ENCODE results near the gene SRSF4.

The SRSF4 gene

DNA sequence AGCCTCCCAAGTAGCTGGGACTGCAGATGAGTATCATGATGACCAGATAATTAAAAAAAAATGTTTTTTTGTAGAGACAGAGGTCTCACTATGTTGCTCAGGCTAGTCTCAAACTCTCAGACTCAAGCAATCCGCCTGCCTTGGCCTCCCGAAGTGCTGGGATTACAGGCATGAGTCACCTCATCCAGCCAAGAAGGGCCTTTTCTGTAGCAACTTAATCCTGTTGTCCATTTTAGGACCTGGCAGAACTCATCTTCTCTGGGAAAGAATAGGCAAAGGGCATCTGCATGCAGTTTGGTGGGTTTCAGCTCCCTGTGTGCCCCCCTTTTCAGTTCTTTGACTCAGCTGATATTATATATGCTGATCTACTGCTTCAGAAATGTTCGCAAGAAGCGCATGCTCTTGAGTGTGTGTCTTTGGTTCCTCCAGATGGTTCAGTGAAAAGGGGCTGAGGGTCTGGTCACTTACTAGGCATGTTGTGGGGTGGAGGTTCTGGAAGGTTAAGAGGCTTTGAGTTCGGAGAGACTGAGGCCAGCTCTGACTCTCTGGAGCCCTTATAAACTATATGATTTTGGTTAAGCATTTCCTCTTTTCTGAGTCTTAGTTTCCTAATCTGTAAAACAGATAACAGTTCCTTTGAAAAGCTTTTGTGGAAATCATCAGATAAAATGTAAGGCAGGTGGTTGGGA is 19.4 kb upstream of the SRSF4 start:
- peaks cover 27 to 31% of the 10 kb centered on the region in 2 donors for H3K36me3 ChIP-seq (ENCODE audit: control insufficient read depth in 2 of 2, insufficient read depth in 2 of 2, low read length in 2 of 2)
- no peaks in the 10 kb centered on the region for H3K27me3 ChIP-seq (ENCODE audit: control insufficient read depth in 1 of 2, insufficient read depth in 2 of 2, low read length in 2 of 2)
- no peak overlapping the region for H3K4me3 ChIP-seq (ENCODE audit: low read length in 2 of 2)
- peaks cover 15% of the 10 kb centered on the region for H3K4me1 ChIP-seq (ENCODE audit: control insufficient read depth, insufficient read depth, low read length)
- H3K9me3 ChIP-seq (ENCODE audit: control insufficient read depth in 2 of 2, low read length in 2 of 2) = no peaks in the 10 kb centered on the region
- H3K9ac ChIP-seq (ENCODE audit: low read length in 2 of 2) = no peak overlapping the region
- no peak overlapping the region for H3K27ac ChIP-seq (ENCODE audit: low read length)

GRCh38 chr1:29197993-29198392 is 16.3 kb upstream of the SRSF4 start:
- Histone ChIP-seq H3K4me3 (ENCODE audit: low read length in 2 of 2) (no peak overlapping the region), H3K9me3 (ENCODE audit: control insufficient read depth in 2 of 2, low read length in 2 of 2) (no peaks in the 10 kb centered on the region), H3K36me3 (ENCODE audit: control insufficient read depth in 2 of 2, insufficient read depth in 2 of 2, low read length in 2 of 2) (peaks cover 34 to 40% of the 10 kb centered on the region in 2 donors), H3K27ac (ENCODE audit: low read length) (no peak overlapping the region), H3K27me3 (ENCODE audit: control insufficient read depth in 1 of 2, insufficient read depth in 2 of 2, low read length in 2 of 2) (no peaks in the 10 kb centered on the region), H3K9ac (ENCODE audit: low read length in 2 of 2) (no peak overlapping the region), H3K4me1 (ENCODE audit: control insufficient read depth, insufficient read depth, low read length) (peaks cover 13% of the 10 kb centered on the region)

DNA sequence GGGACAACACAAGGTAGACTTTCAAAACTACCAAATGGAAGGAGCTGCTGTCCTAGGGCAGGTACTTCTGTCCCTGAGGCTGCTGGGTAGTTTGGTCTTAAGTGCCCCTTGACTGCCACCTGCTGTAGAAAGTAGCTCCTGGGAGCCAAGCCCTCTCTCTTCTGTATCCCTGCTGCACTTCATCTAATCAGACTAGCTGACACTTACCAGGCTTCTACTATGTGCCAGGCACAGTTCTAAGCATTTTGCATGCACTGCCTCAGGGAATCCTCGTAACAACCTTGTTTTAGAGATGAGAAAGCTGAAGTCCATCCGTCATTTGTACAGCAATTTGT is 15.9 kb upstream of the SRSF4 start:
- no peak overlapping the region for H3K27ac ChIP-seq (ENCODE audit: low read length)
- peaks cover 34 to 41% of the 10 kb centered on the region in 2 donors for H3K36me3 ChIP-seq (ENCODE audit: control insufficient read depth in 2 of 2, insufficient read depth in 2 of 2, low read length in 2 of 2)
- H3K4me3 ChIP-seq (ENCODE audit: low read length in 2 of 2) = no peak overlapping the region
- H3K4me1 ChIP-seq (ENCODE audit: control insufficient read depth, insufficient read depth, low read length) = peaks cover 8% of the 10 kb centered on the region
- no peaks in the 10 kb centered on the region for H3K27me3 ChIP-seq (ENCODE audit: control insufficient read depth in 1 of 2, insufficient read depth in 2 of 2, low read length in 2 of 2)
- no peak overlapping the region for H3K9ac ChIP-seq (ENCODE audit: low read length in 2 of 2)
- no peaks in the 10 kb centered on the region for H3K9me3 ChIP-seq (ENCODE audit: control insufficient read depth in 2 of 2, low read length in 2 of 2)

DNA sequence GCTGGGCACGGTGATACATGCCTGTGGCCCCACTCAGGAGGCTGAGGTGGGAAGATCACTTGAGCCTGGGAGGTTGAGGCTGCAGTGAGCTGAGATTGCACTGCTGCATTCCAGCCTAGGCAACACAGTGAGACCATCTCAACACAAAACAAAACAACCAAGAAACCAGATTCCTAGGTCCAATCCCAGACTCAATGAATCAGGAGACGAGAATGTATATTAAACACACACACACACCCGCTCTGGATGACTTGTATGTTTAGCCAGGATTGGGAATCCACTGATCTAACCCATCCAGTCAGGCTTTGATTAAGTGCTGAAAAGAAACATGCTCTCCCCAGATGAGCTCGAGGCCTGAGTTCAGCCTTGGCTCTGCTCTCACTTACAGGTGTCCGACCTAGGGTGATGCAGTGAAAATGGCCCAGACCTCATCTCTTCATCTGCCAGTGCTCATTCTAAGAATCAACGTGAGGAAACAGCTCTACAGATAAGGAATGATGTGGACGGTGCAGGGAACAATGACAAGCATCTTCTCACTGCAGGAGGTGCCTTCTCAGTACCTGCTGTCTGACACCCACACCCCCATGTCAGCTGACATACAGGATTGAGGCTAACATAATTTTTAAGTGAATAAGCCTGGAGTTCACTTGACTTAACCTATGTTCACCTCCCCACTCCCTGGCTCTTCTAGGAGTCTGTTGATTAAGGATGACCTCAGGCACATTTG is 15.3 kb upstream of the SRSF4 start:
- Histone ChIP-seq H3K9me3 (ENCODE audit: control insufficient read depth in 2 of 2, low read length in 2 of 2) (no peaks in the 10 kb centered on the region), H3K4me3 (ENCODE audit: low read length in 2 of 2) (no peak overlapping the region), H3K27me3 (ENCODE audit: control insufficient read depth in 1 of 2, insufficient read depth in 2 of 2, low read length in 2 of 2) (no peaks in the 10 kb centered on the region), H3K36me3 (ENCODE audit: control insufficient read depth in 2 of 2, insufficient read depth in 2 of 2, low read length in 2 of 2) (peaks cover 34 to 41% of the 10 kb centered on the region in 2 donors), H3K4me1 (ENCODE audit: control insufficient read depth, insufficient read depth, low read length) (peaks cover 3% of the 10 kb centered on the region), H3K27ac (ENCODE audit: low read length) (no peak overlapping the region), H3K9ac (ENCODE audit: low read length in 2 of 2) (no peak overlapping the region)

GRCh38 chr1:29195881-29196291 is 14.2 kb upstream of the SRSF4 start:
- no peaks in the 10 kb centered on the region for H3K4me1 ChIP-seq (ENCODE audit: control insufficient read depth, insufficient read depth, low read length)
- H3K9ac ChIP-seq (ENCODE audit: low read length in 2 of 2) = no peak overlapping the region
- H3K9me3 ChIP-seq (ENCODE audit: control insufficient read depth in 2 of 2, low read length in 2 of 2) = no peaks in the 10 kb centered on the region
- H3K36me3 ChIP-seq (ENCODE audit: control insufficient read depth in 2 of 2, insufficient read depth in 2 of 2, low read length in 2 of 2) = peaks cover 30 to 33% of the 10 kb centered on the region in 2 donors
- no peaks in the 10 kb centered on the region for H3K27me3 ChIP-seq (ENCODE audit: control insufficient read depth in 1 of 2, insufficient read depth in 2 of 2, low read length in 2 of 2)
- H3K4me3 ChIP-seq (ENCODE audit: low read length in 2 of 2) = no peak overlapping the region
- H3K27ac ChIP-seq (ENCODE audit: low read length) = no peak overlapping the region

DNA sequence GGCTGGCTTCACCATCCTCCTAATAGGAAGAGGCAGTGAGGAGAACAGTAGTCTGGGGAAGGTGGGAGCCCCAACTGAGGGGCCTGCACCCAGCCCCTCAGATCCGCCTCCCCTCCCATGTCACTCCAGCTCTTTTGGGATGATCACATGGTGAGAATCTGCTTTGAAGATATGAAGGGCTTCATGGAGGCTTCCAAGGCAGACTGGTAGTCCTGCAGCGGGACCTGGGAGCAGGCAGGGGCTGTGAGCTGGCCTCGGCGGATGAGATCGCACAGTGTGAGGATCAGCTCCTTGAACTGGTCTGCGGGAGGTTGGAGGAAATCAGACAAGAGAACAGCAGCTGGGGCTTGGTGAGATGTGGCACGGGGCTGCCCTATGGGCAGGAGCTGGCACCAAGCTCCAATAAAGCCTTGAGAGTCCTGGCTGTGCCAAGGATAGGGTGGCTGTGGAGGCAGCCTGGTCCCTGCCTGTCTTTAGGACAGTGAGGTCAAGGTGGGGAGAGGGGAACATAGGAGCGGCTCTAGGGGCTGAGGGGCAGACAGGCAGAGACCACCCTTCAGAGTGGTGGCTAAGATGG is 12.3 kb upstream of the SRSF4 start:
- no peaks in the 10 kb centered on the region for H3K27me3 ChIP-seq (ENCODE audit: control insufficient read depth in 1 of 2, insufficient read depth in 2 of 2, low read length in 2 of 2)
- no peak overlapping the region for H3K4me3 ChIP-seq (ENCODE audit: low read length in 2 of 2)
- peaks cover 21 to 23% of the 10 kb centered on the region in 2 donors for H3K36me3 ChIP-seq (ENCODE audit: control insufficient read depth in 2 of 2, insufficient read depth in 2 of 2, low read length in 2 of 2)
- H3K9ac ChIP-seq (ENCODE audit: low read length in 2 of 2) = no peak overlapping the region
- H3K27ac ChIP-seq (ENCODE audit: low read length) = no peak overlapping the region
- H3K4me1 ChIP-seq (ENCODE audit: control insufficient read depth, insufficient read depth, low read length) = no peaks in the 10 kb centered on the region
- no peaks in the 10 kb centered on the region for H3K9me3 ChIP-seq (ENCODE audit: control insufficient read depth in 2 of 2, low read length in 2 of 2)

GRCh38 chr1:29190718-29191117 is 9.0 kb upstream of the SRSF4 start:
- Histone ChIP-seq H3K4me1 (ENCODE audit: control insufficient read depth, insufficient read depth, low read length) (no peaks in the 10 kb centered on the region), H3K36me3 (ENCODE audit: control insufficient read depth in 2 of 2, insufficient read depth in 2 of 2, low read length in 2 of 2) (peaks cover 11 to 16% of the 10 kb centered on the region in 2 donors), H3K27me3 (ENCODE audit: control insufficient read depth in 1 of 2, insufficient read depth in 2 of 2, low read length in 2 of 2) (no peaks in the 10 kb centered on the region), H3K9ac (ENCODE audit: low read length in 2 of 2) (no peak overlapping the region), H3K27ac (ENCODE audit: low read length) (no peak overlapping the region), H3K4me3 (ENCODE audit: low read length in 2 of 2) (no peak overlapping the region), H3K9me3 (ENCODE audit: control insufficient read depth in 2 of 2, low read length in 2 of 2) (no peaks in the 10 kb centered on the region)

DNA sequence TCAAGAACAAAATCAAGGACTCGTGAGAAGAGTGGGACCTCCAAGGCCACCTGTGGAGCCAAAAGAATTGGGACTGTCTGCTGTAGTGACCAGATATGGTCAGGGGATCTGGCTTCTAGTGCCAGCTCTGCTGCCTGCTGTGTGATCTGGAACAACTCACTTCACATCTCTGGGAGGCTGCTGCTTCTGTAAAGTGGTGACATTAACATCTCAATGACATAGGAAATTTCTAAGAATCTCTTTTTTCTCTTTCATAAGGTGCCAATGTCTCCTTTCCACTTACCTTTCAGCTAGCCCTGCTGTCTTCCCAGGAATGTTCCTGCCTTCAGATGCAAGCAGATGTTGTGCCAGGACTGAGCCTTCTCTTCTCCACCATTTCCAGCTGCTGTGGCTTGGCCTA is 5.0 kb upstream of the SRSF4 start:
- Histone ChIP-seq H3K4me3 (ENCODE audit: low read length in 2 of 2) (no peak overlapping the region), H3K27ac (ENCODE audit: low read length) (no peak overlapping the region), H3K36me3 (ENCODE audit: control insufficient read depth in 2 of 2, insufficient read depth in 2 of 2, low read length in 2 of 2) (no peaks in the 10 kb centered on the region), H3K27me3 (ENCODE audit: control insufficient read depth in 1 of 2, insufficient read depth in 2 of 2, low read length in 2 of 2) (no peaks in the 10 kb centered on the region), H3K4me1 (ENCODE audit: control insufficient read depth, insufficient read depth, low read length) (no peaks in the 10 kb centered on the region), H3K9ac (ENCODE audit: low read length in 2 of 2) (no peak overlapping the region), H3K9me3 (ENCODE audit: control insufficient read depth in 2 of 2, low read length in 2 of 2) (no peaks in the 10 kb centered on the region)

DNA sequence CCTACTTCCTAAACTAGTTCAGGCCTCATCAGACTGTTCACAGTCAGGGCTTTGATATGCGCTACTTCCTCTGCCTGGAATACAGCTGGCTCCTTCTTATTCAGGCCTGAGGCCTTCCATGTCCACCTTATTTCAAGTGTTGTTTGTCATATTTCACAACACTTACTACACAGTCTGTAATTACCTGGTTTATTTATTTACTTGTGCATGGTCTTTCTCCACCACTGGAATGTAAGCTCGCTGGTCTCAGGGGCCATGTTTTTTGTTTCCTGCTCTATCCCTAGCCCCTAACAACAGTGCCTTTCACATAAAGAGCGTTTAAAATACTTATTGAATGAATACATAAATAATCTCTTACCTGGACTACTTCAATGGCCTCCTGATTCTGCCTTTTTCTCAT is 4.6 kb upstream of the SRSF4 start:
- H3K36me3 ChIP-seq (ENCODE audit: control insufficient read depth in 2 of 2, insufficient read depth in 2 of 2, low read length in 2 of 2) = no peaks in the 10 kb centered on the region
- H3K4me3 ChIP-seq (ENCODE audit: low read length in 2 of 2) = no peak overlapping the region
- no peak overlapping the region for H3K27ac ChIP-seq (ENCODE audit: low read length)
- H3K9me3 ChIP-seq (ENCODE audit: control insufficient read depth in 2 of 2, low read length in 2 of 2) = no peaks in the 10 kb centered on the region
- no peak overlapping the region for H3K9ac ChIP-seq (ENCODE audit: low read length in 2 of 2)
- H3K27me3 ChIP-seq (ENCODE audit: control insufficient read depth in 1 of 2, insufficient read depth in 2 of 2, low read length in 2 of 2) = no peaks in the 10 kb centered on the region
- H3K4me1 ChIP-seq (ENCODE audit: control insufficient read depth, insufficient read depth, low read length) = no peaks in the 10 kb centered on the region

DNA sequence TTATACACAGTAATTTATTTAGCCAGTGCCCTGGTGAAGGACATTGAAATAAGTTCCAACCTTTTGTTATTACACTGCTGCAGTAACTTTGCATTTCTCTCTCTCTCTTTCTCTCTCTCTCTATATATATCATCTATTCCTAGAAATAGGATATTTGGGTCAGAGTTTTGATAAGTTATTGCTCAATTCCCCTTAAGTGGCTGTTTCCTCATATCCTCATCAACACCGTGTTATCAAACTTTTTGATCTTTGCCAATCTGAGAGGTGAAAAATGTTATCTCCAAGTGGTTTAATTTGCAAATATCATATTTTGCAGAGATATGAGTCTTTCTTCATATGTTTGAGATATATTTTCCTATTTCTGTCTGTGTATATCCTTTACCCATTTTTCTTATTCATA is 1.6 kb upstream of the SRSF4 start:
- no peak overlapping the region for H3K4me3 ChIP-seq (ENCODE audit: low read length in 2 of 2)
- peaks cover 13% of the 10 kb centered on the region for H3K4me1 ChIP-seq (ENCODE audit: control insufficient read depth, insufficient read depth, low read length)
- H3K36me3 ChIP-seq (ENCODE audit: control insufficient read depth in 2 of 2, insufficient read depth in 2 of 2, low read length in 2 of 2) = peaks cover 0 to 3% of the 10 kb centered on the region in 2 donors
- no peaks in the 10 kb centered on the region for H3K27me3 ChIP-seq (ENCODE audit: control insufficient read depth in 1 of 2, insufficient read depth in 2 of 2, low read length in 2 of 2)
- H3K9me3 ChIP-seq (ENCODE audit: control insufficient read depth in 2 of 2, low read length in 2 of 2) = no peaks in the 10 kb centered on the region
- no peak overlapping the region for H3K9ac ChIP-seq (ENCODE audit: low read length in 2 of 2)
- H3K27ac ChIP-seq (ENCODE audit: low read length) = no peak overlapping the region
